HepG2 (cell line): ENCODE results near the gene MFSD8. TPM values are rescaled to one million over a fixed set of nuclear protein-coding genes. Genes with fewer than 3 reads are reported as not detected.
"Not testable (repeated sequence)": the region's sequence is repeated elsewhere in the genome, so short reads cannot be mapped to it uniquely, and the experiment has no call there.

ENCODE experiments used
- EEA1 ChIP-seq: sonication (generic); formaldehyde crosslinking; IDR thresholded peaks from 2 replicates; pipeline ENCODE4 v1.5.1; 2020; ENCODE audit warnings: mild to moderate bottlenecking, missing genetic modification reagents, borderline replicate concordance
- HNF1A ChIP-seq, 2 experiments: sonication (generic) in 1 of 2; formaldehyde crosslinking in 1 of 2; IDR thresholded peaks; 2 replicates each; pipeline versions ENCODE4 v1.4.0 to v1.6.1; 2016 to 2020; ENCODE audit warnings: borderline replicate concordance in 1 of 2, low read depth in 1 of 2, mild to moderate bottlenecking in 1 of 2, missing genetic modification reagents in 1 of 2
- KDM5A ChIP-seq: fragments of 200-600 bp; sonication (generic); IDR thresholded peaks from 2 replicates; pipeline ENCODE4 v1.7.0; 2018; ENCODE audit warnings: antibody characterized with exemption, mild to moderate bottlenecking, low read length, borderline replicate concordance
- TFAP4 ChIP-seq: sonication (generic); IDR thresholded peaks from 2 replicates; pipeline ENCODE4 v1.6.1; 2016; ENCODE audit warnings: low read depth, borderline replicate concordance
- ZNF816 ChIP-seq: sonication (generic); formaldehyde crosslinking; IDR thresholded peaks from 2 replicates; pipeline ENCODE4 v1.8.0; 2022; ENCODE audit warnings: missing genetic modification reagents, mild to moderate bottlenecking, borderline replicate concordance
- polyA plus RNA-seq, 8 experiments: library from polyadenylated mRNA; depleted of rRNA in 3 of 8; stranded (reverse) in 7 of 8; unstranded in 1 of 8; fragments of >200 nt; fragmentation: Illumina TruSeq in 4 of 8; extraction: Trizol in 4 of 8; gene quantifications; 2 replicates each; pipeline versions ENCODE4 v1.2.1 to v1.2.3, GENCODE V29; 2011 to 2016; ENCODE audit warnings: low read depth in 4 of 8, missing spikeins in 1 of 8, mixed read lengths in 1 of 8; ENCODE audit not compliant: insufficient read depth in 1 of 8
- total RNA-seq, 5 experiments: library from RNA; depleted of rRNA; stranded (reverse); fragments of >200 nt; fragmentation: Illumina TruSeq; extraction: Trizol; gene quantifications; 2 replicates each; pipeline ENCODE4 v1.2.3, GENCODE V29; 2016; ENCODE audit warnings: low read depth in 1 of 5

The MFSD8 gene
- total and polyA plus RNA-seq, 2 of the 13 experiments (the other 11 are each of a cell fraction or from before 2014, with no cell fraction given), result 24.8 to 25.5 TPM

GRCh38 chr4:127964426-127965061, 429 bp downstream of the MFSD8 start (continued):
- not testable (repeated sequence) for TF ChIP-seq HNF1A (IDR thresholded peaks at IDR 0.05; ENCODE audit: low read depth)
- TF ChIP-seq HNF1A (CRISPR knock-in tag; IDR thresholded peaks at IDR 0.05; ENCODE audit: borderline replicate concordance) (0 out of 2 replicates have a peak, but pooled peaks have one; percentile 12), ZNF816 (CRISPR knock-in tag) (peak; percentile 18; the same call in 1 of the 2 replicates), TFAP4 (peak; percentile 34; the same call in 1 of the 2 replicates), KDM5A (peak; percentile 85; the same call in 1 of the 2 replicates), EEA1 (CRISPR knock-in tag) (0 out of 2 replicates have a peak, but pooled peaks have one; percentile 89)
